Stomach (tissue), 9 donors: ENCODE measurements around the gene SORCS1. TPM values are rescaled to one million over a fixed set of nuclear protein-coding genes. Genes with fewer than 3 reads are reported as not detected.

Source experiments
- DNase-seq, 2 donors: peaks; one replicate each; pipeline versions ENCODE4 v3.0.0 to v3.0.0-alpha.2; 2013 to 2019
- H3K27ac ChIP-seq, 5 donors: fragments of 200-600 bp in 4 of 5; sonication (generic) in 4 of 5; one replicate each; pipeline ENCODE4 v1.5.1; 2013 to 2019; ENCODE audit warnings: mild to moderate bottlenecking in 1 of 5, moderate library complexity in 1 of 5
- H3K27me3 ChIP-seq, 3 donors: fragments of 200-600 bp; sonication (generic); one replicate each; pipeline ENCODE4 v1.5.1; 2017 to 2019; ENCODE audit warnings: mixed run types in 1 of 3
- H3K36me3 ChIP-seq, 4 donors: fragments of 200-600 bp; sonication (generic); 1 replicate in 3 of 4; 2 replicates in 1 of 4; pipeline ENCODE4 v1.5.1; 2016 to 2019
- H3K4me1 ChIP-seq, 4 donors: fragments of 200-600 bp; sonication (generic); one replicate each; pipeline ENCODE4 v1.5.1; 2016 to 2019
- H3K4me3 ChIP-seq, 4 donors: fragments of 200-600 bp; sonication (generic) in 3 of 4; one replicate each; pipeline ENCODE4 v1.5.1; 2016 to 2019; ENCODE audit warnings: mild to moderate bottlenecking in 1 of 4
- H3K9me3 ChIP-seq, 4 donors: fragments of 200-600 bp; sonication (generic); one replicate each; pipeline ENCODE4 v1.5.1; 2016 to 2019
- EP300 ChIP-seq: sonication (generic); formaldehyde crosslinking; IDR thresholded peaks from one replicate; pipeline ENCODE4 v1.6.1; 2017; ENCODE audit warnings: antibody characterized with exemption
- POLR2A ChIP-seq, 4 donors: fragments of 450-650 bp; IDR thresholded peaks; one replicate each; pipeline ENCODE4 v1.6.1; 2016; ENCODE audit warnings: antibody characterized with exemption in 4 of 4, control low read depth in 2 of 4, mild to moderate bottlenecking in 1 of 4, moderate library complexity in 1 of 4
- POLR2AphosphoS5 ChIP-seq, 3 donors: sonication (generic); formaldehyde crosslinking; IDR thresholded peaks; one replicate each; pipeline ENCODE4 v1.6.1; 2016; ENCODE audit warnings: antibody characterized with exemption in 3 of 3
- WGBS, 5 donors: extraction: QIAGEN DNeasy Blood & Tissue Kit in 3 of 5; methylation state at CpG; one replicate each; pipeline versions ENCODE4 v1.1.5 to v1.1.7; 2013 to 2018; 5-methylcytosine and 5-hydroxymethylcytosine counted together
- intact Hi-C: fragments of 100-400 bp; cut with DNase I; formaldehyde crosslinking; loops from one replicate; pipeline ENCODE4 v1.15.1; 2023; ENCODE audit warnings: low total_unique reads
- polyA plus RNA-seq, 3 donors: library from polyadenylated mRNA; stranded (reverse); fragments of 200-250 nt; gene quantifications; one replicate each; pipeline ENCODE4 v1.2.3, GENCODE V29; 2013
- total RNA-seq, 5 donors: library from RNA; depleted of rRNA; stranded (reverse); fragments of >200 nt; gene quantifications; one replicate each; pipeline versions ENCODE4 v1.1.0 to v1.2.3, GENCODE V29; 2014 to 2016
- TF ChIP-seq, protein P1 (sequence below), 7 experiments: fragments of 450-650 bp in 4 of 7; fragments of 200-600 bp in 3 of 7; sonication (generic) in 3 of 7; IDR thresholded peaks; one replicate each; pipeline ENCODE4 v1.5.1; 2016 to 2019; ENCODE audit warnings: antibody characterized with exemption in 7 of 7, control low read depth in 2 of 7, mild to moderate bottlenecking in 1 of 7
- donor health status: healthy with polysubstance abuse.
- donor health status: Bipolar disorder and iron deficiency.
- donor health status: healthy.

Gene SORCS1
- total and polyA plus RNA-seq, 8 donors = 0.25 to 10.1 (median 0.69) TPM

DNA sequence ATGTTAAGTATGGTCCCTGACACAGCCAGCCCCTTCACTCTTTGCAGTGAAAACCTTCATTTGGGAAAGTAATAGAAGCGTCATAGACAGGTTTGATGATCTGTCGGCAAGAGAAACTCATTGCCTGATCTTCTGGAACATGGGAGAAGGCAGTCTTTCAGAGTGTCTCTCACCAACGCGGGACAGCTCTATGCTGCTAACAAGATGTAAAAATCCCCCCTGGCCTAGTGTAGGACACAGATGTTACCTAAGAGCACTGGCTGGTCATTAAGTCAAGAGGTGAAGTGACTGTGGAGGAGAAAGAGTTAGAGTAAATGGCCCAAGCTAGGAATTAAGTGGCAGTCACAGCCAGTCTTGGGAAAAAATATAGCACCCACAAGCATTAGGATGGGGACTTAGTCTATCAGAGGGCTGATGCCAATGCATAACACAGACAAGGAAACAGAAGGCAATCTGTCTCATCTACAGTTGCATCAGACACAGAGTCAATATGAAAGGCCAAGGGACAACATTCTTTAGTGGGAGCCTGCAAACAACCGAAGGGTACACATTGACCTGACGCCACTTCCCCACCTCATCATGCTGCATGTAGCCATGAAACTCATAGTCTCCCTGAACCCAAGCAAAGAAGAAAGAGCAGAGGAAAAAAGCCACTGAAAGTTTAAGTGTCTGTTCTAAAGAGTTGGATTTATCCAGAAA, 69.5 kb downstream of the SORCS1 start:
- DNase-seq = no peak
- Histone ChIP-seq H3K4me1 (no peaks in the 10 kb centered on the region), H3K27ac (no peak overlapping the region), H3K9me3 (no peaks in the 10 kb centered on the region), H3K27me3 (no peaks in the 10 kb centered on the region), H3K36me3 (no peaks in the 10 kb centered on the region), H3K4me3 (no peak overlapping the region)
- no peak for TF ChIP-seq POLR2AphosphoS5 (IDR thresholded peaks at IDR 0.05)
- no peak for TF ChIP-seq EP300
- no peak for TF ChIP-seq POLR2A (IDR thresholded peaks at IDR 0.05)
- TF ChIP-seq, protein P1, sequence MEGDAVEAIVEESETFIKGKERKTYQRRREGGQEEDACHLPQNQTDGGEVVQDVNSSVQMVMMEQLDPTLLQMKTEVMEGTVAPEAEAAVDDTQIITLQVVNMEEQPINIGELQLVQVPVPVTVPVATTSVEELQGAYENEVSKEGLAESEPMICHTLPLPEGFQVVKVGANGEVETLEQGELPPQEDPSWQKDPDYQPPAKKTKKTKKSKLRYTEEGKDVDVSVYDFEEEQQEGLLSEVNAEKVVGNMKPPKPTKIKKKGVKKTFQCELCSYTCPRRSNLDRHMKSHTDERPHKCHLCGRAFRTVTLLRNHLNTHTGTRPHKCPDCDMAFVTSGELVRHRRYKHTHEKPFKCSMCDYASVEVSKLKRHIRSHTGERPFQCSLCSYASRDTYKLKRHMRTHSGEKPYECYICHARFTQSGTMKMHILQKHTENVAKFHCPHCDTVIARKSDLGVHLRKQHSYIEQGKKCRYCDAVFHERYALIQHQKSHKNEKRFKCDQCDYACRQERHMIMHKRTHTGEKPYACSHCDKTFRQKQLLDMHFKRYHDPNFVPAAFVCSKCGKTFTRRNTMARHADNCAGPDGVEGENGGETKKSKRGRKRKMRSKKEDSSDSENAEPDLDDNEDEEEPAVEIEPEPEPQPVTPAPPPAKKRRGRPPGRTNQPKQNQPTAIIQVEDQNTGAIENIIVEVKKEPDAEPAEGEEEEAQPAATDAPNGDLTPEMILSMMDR (IDR thresholded peaks at IDR 0.05) = no peak
- 77 to 86% (median 83%) methylated on average over 6 of the region's 6 CpGs for WGBS, 5 donors
- intact Hi-C loops = no loop called here

DNA sequence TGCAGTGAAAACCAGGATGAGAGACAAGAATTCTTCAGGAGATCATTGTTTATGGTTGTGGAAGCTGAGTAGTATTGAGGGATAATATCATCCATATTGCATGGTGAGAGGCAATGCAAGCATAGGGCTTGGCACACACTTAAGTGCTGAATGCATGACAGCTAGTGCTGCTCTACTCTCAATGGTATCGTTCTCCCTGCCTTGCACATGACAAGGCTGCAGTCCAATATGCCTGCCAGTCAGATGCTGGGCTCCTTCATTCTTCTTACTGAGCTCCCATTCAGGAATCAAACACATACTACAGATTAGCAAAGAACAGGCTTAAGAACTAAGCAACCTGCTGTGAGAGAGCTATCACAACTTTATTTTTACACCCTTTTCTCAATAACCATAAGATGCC, 72.2 kb downstream of the SORCS1 start:
- Histone ChIP-seq H3K27me3 (no peaks in the 10 kb centered on the region), H3K36me3 (no peaks in the 10 kb centered on the region), H3K27ac (no peak overlapping the region), H3K4me1 (no peaks in the 10 kb centered on the region), H3K4me3 (no peak overlapping the region), H3K9me3 (no peaks in the 10 kb centered on the region)
- intact Hi-C loops = no loop called here
- TF ChIP-seq EP300 = no peak
- TF ChIP-seq, protein P1 (IDR thresholded peaks at IDR 0.05) = no peak
- TF ChIP-seq POLR2A (IDR thresholded peaks at IDR 0.05) = no peak
- TF ChIP-seq POLR2AphosphoS5 (IDR thresholded peaks at IDR 0.05) = no peak
- WGBS, 5 donors = 55 to 81% (median 76%) methylated on average over 1 of the region's 1 CpG
- DNase-seq = no peak

DNA sequence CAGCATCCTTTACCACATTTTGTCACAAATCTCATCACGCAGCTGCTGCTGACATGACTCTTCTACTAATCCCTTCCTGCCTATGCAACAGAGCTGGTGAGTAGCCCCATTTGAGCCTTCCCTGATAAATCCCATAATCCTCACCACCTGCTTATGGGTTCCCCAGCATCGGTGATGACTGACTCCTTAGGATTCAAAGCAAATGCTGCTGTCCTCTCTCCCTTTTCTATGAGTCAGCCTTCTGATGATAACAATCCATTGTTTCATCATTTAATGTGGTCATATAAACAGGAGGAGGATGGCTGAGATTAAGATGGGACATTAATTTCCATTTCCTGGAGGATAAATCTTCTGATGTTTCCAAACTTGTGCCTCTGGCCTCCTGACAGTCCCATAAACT, 73.4 kb downstream of the SORCS1 start:
- TF ChIP-seq EP300 (no peak), POLR2A (IDR thresholded peaks at IDR 0.05) (no peak), POLR2AphosphoS5 (IDR thresholded peaks at IDR 0.05) (no peak)
- TF ChIP-seq, protein P1 (IDR thresholded peaks at IDR 0.05) = no peak
- 60 to 73% (median 68%) methylated on average over 2 of the region's 2 CpGs for WGBS, 5 donors
- Histone ChIP-seq H3K4me3 (no peak overlapping the region), H3K9me3 (no peaks in the 10 kb centered on the region), H3K27ac (no peak overlapping the region), H3K4me1 (no peaks in the 10 kb centered on the region), H3K27me3 (no peaks in the 10 kb centered on the region), H3K36me3 (no peaks in the 10 kb centered on the region)
- intact Hi-C loops = no loop called here
- no peak for DNase-seq

DNA sequence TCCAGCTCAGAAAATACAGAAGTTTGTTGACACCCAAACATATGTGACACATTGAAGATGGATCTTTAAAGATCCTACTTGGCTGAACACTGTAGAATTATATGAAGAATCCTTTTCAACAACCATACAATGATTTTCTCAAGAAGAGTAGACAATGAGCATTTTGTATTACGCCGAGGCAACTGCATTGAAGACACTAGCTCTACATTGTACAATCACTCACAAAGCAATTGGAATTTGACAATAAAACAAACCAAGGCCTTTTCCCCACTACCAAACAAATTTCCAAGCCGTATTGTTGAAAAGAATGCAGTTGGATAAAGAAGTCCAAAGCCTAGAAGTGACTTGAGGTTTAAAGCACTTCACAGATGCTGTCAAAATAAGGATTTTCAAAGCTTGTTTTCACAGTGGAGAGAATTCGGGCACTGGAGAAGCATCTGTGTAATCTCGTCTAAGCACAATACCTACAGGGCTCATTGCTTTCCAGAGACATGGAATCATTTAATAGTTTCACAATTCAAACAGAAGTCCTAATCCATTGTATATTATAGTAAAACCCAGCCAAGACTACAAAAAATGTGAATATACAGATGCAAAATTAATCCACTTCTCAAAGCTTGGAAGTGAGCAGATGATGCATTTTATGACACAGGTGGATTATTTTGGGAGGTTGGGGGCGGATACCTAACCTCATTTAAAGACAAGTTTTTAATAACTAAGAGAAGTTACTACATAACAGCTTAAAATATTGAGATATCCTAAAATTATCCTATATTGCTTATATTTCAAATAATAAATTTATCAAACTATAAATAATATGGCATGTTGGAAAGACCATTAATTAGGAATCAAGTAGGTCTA, 78.6 kb downstream of the SORCS1 start:
- no peak for DNase-seq
- intact Hi-C loops = no loop called here

More for the DNA sequence above, 78.6 kb downstream of the SORCS1 start:
- Histone ChIP-seq H3K36me3 (no peaks in the 10 kb centered on the region), H3K4me3 (no peak overlapping the region), H3K27me3 (no peaks in the 10 kb centered on the region), H3K4me1 (no peaks in the 10 kb centered on the region), H3K9me3 (no peaks in the 10 kb centered on the region), H3K27ac (no peak overlapping the region)
- TF ChIP-seq POLR2AphosphoS5 (IDR thresholded peaks at IDR 0.05) (no peak), POLR2A (IDR thresholded peaks at IDR 0.05) (no peak), EP300 (no peak)
- TF ChIP-seq, protein P1 (IDR thresholded peaks at IDR 0.05) = no peak
- 64 to 70% (median 66%) methylated on average over 6 of the region's 6 CpGs for WGBS, 5 donors
